Measurements from ENCODE around the gene GLI2. TPM values are rescaled to one million over a fixed set of nuclear protein-coding genes. Genes with fewer than 3 reads are reported as not detected.

Gene GLI2
- total and polyA plus RNA-seq, 2 of the 8 experiments (the other 6 are each of a cell fraction or from before 2014, with no cell fraction given), result 18.4 to 46.9 TPM

GRCh38 chr2:120707816-120708215 lies 27.9 kb upstream of the GLI2 start (continued):
- TF ChIP-seq HDAC2 (IDR thresholded peaks at IDR 0.05; ENCODE audit: borderline replicate concordance in 1 of 2, low read depth in 2 of 2, low read length in 2 of 2) (no peak), SP4 (IDR thresholded peaks at IDR 0.05; ENCODE audit: low read length) (no peak), TBP (IDR thresholded peaks at IDR 0.05; ENCODE audit: low read depth, low read length) (no peak), TEAD4 (IDR thresholded peaks at IDR 0.05; ENCODE audit: low read depth, low read length) (no peak), YY1 (IDR thresholded peaks at IDR 0.05; ENCODE audit: low read depth, low read length) (no peak), SIRT6 (IDR thresholded peaks at IDR 0.05; ENCODE audit: low read length) (no peak)

Data from H1 (cell line).